Glomerular endothelial cell (primary cell): ENCODE measurements around the gene UQCRC1. TPM values are rescaled to one million over a fixed set of nuclear protein-coding genes. Genes with fewer than 3 reads are reported as not detected.
A peak's percentile ranks its signal among the peaks of the same experiment; 100 is the strongest.
"Not testable (repeated sequence)": the region's sequence is repeated elsewhere in the genome, so short reads cannot be mapped to it uniquely, and the experiment has no call there.

ENCODE experiments used
- DNase-seq: peaks from one replicate; pipeline ENCODE4 v3.0.0-alpha.2; 2011; ENCODE audit warnings: low read depth, low spot score; ENCODE audit errors: extremely low read depth
- total RNA-seq: library from RNA; depleted of rRNA; stranded (reverse); fragments of >200 nt; gene quantifications from 2 replicates; pipeline ENCODE4 v1.2.3, GENCODE V29; 2015

The UQCRC1 gene
- total RNA-seq, 1 donor from 2014 or later: 207 TPM

DNA sequence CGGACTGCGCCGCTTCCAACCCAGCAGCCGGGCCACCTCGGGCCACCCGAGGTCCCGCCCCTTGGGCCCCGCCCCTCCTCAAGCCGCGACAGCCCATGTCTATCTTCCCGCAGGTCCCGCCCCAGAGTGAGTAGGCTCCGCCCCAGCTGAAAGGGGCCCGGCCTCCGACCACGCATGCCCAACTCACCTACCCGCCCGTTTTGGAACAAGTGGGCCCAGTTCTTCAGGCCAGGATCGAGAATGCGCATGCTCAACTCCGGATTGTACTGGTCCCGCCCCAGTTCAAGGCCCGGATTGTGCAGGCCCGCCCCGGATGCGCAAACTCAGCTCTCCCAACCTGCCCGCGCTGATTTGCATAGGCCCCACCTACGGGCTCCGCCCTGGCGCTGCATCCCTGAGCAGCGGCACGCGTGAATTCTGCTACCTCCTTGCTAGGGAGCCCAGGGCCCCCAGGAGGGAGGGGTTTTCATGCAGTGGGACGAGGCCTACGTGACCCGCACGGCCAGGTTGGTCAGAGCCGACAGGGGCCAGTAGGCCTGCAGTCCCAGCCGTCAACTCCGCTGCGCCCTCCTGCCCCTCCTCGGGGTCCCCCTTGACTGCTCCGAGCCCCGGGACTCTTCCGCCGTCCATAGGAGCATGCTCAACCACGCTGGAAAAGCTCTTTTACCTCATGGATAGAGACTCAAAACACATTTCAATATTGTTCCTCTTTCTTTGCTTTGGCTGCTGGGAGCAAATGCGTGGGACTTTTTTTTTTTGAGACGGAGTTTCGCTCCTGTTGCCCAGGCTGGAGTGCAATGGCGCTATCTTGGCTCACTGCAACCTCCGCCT, 52.4 kb downstream of the UQCRC1 start, which contains the start of gene PFKFB4:
Gene PFKFB4, minus strand, starts transcription at position 8 of the 831 bp plus-strand sequence. CDS start 26 bp downstream, outside the sequence.
- DNase-seq: peak; percentile 92

DNA sequence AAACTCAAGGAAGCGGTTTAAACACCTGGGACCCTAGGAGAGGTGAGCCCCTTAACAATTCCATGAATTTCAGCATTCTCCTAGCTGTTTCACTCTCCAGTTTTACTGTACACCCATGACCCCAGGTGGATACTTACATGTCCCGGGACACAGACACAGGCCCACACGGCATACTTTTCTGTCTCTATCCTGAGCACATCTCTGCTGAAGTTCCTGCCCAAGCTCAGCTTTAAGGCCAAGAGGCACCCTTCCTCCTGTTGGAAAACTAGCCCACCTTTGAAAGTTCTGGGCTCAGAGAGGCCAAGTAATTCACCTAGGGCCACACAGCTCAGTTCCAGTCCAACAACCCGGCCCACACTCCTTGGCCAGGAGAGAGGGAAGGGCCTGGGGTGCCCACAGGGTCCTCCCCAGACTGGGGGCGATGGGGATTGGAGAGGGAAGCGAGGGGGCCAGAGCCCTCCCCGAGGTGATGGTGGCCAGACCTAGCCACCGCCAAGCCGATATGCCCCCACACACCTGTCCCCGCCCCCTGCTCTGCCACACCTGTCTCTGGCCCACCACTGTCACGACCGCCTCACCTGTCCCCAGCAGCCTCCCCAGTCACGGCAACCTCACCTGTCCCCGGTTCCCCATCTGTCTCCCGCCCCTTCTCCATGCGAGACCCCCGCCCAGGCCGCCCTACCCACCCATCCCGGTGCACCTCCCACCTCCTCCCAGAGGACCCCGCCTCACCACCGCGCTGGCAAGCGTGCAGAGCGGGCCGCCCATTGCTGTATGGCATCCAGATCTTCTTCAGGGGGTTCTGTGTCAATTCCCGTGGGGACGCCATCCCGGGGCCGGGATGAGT, 53.3 kb downstream of the UQCRC1 start:
- no peak for DNase-seq

DNA sequence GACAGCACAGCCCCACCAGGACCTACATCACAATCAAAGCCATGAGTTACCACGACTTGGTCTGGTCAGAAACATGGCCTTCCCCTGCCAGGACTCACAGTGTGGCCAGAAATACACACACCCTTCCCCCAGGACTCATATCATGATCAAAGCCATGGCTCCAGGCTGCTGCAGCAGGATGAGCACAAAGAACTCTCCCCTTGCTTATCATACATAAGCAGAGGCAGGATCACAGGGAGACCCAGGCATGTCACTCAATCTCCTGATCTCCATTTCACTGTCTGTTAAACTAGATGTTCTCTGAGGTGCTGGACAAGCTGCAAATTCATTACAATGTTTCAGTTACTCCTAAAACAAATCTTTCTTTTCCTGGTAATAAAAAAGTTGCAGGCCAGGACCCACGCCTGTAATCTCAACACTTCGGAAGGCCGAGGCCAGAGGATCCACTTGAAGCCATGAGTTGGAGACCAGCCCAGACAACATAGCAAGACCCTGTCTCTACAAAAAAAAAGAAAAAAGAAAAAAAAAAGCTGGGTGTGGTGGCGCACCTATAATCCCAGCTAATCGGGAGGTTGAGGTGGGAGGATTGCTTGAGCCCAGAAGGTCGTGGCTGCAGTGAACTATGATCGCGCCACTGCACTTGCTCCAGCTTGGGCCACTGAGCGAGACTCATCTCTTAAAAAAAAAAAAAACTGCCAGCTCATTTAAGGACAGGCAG, 54.1 kb downstream of the UQCRC1 start:
- no peak for DNase-seq

DNA sequence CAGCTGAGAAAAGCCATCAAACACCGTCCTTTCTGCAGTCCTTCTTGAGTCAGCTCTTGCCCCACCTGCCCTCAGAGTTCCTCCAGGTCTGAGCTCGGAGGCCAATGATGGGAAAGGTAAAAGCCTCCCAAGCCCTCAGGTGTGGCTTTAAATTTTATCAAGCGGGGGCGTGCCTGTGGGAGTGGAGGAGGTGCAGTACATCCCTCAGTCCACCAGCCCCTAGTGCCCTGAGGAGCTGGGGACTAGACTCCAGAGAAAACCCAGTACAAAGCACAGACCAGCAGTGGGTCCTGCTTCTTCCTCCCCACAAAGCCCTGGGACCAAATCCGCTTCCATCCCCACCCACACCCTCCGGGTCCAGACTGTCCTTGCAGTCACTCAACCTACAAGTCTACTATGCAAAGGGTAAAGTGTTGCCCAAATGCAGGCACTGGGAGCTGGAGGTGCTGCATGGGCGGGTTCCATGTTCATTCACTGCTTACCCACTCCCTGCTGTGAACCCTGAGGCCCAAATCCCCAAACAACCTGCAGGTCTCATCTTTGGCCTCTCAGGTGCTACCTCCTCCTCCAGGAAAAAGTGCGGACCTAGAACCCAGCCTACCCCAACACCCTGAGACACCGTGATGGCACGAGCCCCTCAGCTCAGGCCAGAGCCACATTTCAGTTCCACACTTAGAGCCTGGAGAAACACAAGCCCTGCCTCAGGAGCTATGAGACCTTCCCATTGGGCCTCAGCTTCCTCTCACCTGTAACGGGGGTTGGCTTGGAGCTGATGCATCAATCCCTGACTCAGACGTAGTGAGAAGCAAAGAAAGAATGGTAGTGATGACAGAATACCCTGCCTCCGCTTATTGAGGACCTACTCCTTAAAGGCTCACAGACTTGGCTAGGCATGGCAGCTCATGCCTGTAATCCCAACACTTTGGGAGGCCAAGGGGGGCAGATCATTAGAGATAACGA, 55.3 kb downstream of the UQCRC1 start:
- DNase-seq: no peak

DNA sequence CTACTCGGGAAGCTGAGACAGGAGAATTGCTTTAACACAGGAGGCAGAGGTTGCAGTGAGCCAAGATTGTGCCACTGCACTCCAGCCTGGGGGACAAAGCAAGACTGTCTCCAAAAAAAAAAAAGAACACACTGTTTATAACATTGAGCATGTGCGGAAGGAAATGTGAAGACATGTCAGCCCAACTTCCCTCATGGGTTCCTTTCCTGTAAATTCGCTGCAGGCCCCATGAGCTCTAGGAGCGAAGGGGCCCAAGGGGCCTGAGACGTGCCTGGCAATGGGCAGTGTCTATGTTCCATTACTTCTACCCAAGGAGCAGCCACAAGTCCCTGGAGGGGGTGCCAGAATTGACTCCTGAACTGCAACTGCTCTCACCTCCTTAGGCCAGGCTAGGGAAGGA, 56.1 kb downstream of the UQCRC1 start:
- DNase-seq: no peak

DNA sequence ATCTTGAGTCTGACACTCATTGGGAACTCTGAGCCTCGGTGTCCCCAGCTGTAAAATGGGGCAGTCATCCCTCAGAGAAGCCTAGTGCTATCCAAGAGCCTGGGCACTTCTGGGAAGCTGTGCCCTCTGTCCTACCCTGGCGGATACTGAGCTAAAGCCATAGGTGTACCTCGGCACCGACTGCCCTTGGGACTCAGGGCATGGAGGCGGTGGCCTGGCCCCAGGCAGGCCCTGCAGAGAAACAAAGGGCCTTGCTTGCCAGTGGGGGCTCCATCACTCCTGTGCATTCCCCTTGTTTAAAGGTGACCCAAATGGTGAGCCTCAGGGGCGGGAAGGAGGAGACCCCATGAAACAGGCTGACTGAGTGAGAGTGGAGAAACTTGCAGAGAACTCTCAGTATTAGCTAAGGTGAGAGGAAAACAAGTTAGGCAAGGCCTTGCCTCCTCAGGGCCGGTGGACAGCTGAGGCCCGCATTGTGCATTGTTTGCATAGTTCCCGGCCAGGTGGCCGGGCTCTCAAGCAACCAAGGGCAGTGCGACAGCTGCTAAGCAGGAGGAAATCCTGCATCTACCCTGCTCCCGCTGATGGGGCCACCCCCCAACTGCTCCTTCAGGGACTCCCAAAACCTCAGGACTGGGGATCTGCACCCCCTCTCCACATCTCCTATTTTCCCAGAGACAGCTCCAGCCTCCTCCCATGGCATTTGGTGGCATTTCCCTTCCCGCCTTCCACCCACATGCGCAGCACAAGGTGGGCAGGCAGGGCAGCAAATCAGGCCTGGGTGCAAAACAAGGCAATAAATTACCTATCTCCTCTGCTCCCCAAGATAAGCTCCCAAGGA, 57.1 kb downstream of the UQCRC1 start:
- no peak for DNase-seq

DNA sequence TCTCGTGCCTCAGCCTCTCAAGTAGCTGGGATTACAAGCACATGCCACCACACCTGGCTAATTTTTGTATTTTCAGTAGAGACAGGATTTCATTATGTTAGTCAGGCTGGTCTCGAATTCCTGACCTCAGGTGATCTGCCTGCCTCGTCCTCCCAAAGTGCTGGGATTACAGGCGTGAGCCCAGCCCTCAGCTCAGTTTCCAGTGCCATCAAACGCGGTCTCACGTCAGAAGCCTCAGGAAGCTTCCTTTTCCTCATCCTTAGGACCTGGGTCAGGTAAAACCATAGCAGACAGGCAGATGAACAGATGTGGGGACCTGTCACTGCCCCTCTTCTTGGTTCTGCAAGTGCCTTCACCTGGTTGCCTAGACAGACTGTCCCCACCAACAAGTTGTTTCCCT, 57.8 kb downstream of the UQCRC1 start:
- not testable (repeated sequence) for DNase-seq

Other genes starting within 250 kb of the UQCRC1 start
- not detected in 2 replicates for gene FBXW12, start 237.4 kb downstream of the UQCRC1 start, total RNA-seq
- gene PLXNB1, start 179.6 kb downstream of the UQCRC1 start, total RNA-seq: 35.3 and 35.4 TPM in 2 replicates
- 10.8 and 12.7 TPM in 2 replicates for gene CCDC51, start 169.5 kb downstream of the UQCRC1 start, total RNA-seq
- 390 and 429 TPM in 2 replicates for gene TMA7, start 169.4 kb downstream of the UQCRC1 start, total RNA-seq
- gene ATRIP, start 162.9 kb downstream of the UQCRC1 start, total RNA-seq: 4.7 and 8.6 TPM in 2 replicates
- 297 and 305 TPM in 2 replicates for gene SHISA5, start 105.5 kb downstream of the UQCRC1 start, total RNA-seq
- gene PFKFB4, start 52.8 kb downstream of the UQCRC1 start, total RNA-seq: 6.5 and 10.7 TPM in 2 replicates
- 0.24 and 1.2 TPM in 2 replicates for gene UCN2, start 45.9 kb downstream of the UQCRC1 start, total RNA-seq
- gene COL7A1, start 14.3 kb downstream of the UQCRC1 start, total RNA-seq: 20.0 and 25.0 TPM in 2 replicates
- not detected in 2 replicates for gene TMEM89, start 12.1 kb upstream of the UQCRC1 start, total RNA-seq
- 26.4 and 31.1 TPM in 2 replicates for gene SLC26A6, start 25.8 kb upstream of the UQCRC1 start, total RNA-seq
- 1.1 and 2.2 TPM in 2 replicates for gene CELSR3, start 53.2 kb upstream of the UQCRC1 start, total RNA-seq
- 18.6 and 34.7 TPM in 2 replicates for gene NCKIPSD, start 76.3 kb upstream of the UQCRC1 start, total RNA-seq
- 66.1 and 73.3 TPM in 2 replicates for gene IP6K2, start 107.6 kb upstream of the UQCRC1 start, total RNA-seq
- gene PRKAR2A, start 238.2 kb upstream of the UQCRC1 start, total RNA-seq: 33.1 and 35.2 TPM in 2 replicates